Measurements from ENCODE around the gene TMEM138. TPM values are rescaled to one million over a fixed set of nuclear protein-coding genes. Genes with fewer than 3 reads are reported as not detected.

TMEM138 gene
- total RNA-seq, 1 donor from 2014 or later: 38.4 TPM

DNA sequence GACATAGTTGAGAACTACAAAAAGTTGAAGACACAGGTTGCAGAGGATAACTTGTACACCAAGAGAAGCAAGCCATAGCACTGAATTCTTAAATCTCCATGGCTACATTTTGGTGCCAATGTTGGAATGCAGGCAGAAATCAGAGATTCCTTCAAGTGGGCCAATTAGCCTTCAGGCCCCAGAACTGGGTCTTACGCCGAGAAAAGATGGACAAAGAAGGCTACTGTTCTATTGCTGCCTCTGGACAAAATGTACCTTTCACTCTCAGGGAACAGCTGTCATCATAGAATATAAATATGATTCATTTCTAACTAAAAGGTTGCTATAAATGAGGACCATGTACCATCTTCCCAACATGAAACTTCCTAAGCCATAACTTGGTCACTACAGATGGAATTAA is 43.9 kb downstream of the TMEM138 start:
- no peak for DNase-seq (ENCODE audit: low spot score)

DNA sequence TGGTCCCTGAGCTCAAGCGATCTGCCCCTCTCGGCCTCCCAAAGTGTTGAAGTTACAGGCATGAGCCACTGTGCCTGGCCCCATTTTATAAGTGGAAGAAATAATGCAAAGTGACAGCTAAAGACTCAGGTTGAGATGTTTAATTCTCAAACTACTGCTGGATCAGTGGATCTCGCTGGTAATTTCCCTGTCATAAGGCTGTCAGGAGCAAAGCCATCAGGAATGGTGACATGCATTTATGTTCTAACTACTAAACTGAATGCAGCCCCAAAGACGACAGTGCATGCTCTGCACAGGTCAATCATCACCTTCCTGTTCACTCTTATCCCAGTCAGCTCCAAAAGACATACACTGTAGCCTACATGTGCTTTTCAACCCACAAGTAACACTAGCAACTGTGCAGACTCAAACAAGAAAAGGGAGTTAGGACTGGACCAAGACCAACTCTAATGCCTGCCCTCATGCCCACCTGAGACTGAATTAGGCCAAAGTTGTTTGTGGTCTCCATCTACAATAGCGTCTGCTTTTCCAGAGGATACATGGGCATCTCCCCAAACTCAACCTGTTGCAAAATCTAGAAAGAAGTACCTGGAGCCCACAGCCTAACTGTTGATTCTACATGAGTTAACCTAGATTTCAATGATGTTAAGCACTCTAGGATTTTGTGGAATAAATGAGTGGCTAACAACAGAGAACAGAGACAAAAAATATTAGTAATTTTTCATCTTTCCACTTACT is 45.0 kb downstream of the TMEM138 start:
- DNase-seq (ENCODE audit: low spot score): no peak

DNA sequence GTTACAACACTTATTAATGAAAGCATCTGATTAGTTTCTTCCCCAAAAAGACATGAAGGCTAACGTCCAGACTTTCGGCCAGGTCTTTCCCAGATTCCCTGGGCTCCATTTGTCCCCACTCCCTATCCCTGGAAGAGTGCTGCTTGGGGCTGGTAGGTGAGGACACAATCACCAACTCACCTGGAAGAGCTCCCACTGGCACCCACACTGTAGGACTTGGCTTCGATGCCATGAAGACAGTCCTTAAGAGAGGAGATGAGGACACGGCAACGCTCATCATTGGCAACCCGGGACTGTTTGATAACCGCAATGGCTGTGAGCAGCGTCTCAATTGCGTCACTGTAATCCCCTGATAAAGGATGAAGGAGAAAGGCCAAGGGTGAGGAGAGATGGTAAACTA is 49.4 kb downstream of the TMEM138 start:
- no peak for DNase-seq (ENCODE audit: low spot score)

DNA sequence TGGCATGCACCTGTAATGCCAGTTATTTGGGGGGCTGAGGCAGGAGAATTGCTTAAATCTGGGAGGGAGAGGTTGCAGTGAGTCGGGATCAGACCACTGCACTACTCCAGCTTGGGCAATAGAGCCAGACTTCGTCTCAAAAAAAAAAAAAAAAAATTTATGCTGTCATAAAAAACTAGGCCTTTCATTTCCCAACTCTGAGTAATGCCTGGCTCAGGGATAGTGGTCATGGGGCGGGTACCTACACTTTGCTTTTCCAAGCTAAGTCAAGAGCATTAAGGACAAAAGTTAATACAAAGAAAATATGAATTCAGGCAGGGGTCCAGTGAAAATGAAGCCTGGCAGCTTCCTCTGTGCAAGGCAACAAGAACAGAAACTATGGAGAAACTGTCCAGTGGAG is 51.3 kb downstream of the TMEM138 start:
- DNase-seq (ENCODE audit: low spot score): no peak

DNA sequence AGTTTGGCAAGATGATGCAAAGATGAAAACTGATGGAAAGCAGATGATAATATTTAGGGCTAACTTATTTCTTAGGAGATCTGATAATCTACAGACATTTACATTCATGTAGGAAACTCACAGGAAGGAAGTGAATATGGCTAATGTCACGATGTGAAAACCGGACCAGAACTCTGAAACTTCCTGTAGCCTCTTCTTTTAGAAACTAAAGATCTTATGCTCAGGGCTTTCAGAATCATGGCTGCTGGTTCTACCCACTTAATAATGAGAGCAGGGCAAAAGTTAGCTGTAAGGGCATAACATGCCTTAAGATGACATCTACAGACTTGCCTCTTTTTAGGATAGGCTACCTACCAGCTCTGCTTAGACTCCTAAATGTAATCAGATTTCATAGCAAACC is 52.4 kb downstream of the TMEM138 start:
- DNase-seq (ENCODE audit: low spot score): no peak

DNA sequence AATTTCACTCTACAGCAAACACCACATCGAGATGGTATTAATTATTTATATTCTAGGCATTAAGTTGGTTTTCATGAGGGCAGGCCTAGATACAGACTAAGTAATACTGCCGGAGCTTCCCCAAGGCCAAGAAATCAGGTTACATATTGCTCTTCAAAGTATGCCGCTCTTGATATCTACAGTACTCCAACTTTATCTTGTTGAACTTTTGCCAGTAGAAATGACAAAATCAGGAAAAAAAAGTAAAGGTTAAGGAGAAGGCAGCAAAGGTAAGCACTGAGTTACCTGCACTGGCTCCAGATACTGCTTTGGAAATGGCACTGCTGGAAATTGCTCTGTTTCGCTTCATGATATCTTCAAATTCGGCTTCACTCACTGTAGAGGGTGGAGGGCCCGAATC is 53.2 kb downstream of the TMEM138 start:
- no peak for DNase-seq (ENCODE audit: low spot score)

DNA sequence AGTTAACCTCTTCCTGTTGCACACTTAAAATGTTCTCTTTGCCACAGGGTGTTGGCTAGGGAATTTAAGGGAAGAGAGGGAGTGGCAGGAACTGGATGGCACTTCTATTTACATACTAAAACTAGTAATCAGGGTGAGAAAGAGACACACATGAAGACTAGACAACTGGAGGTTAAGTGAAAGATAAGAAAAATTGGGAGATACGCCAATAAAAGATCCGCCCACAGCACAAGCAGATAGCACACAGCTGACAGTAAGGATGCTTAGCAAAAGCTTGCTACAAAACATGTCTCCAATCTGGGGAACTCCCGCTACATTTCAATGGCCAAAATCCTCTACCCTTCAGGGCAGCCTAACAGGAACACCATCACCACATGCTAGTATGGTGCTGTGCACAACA is 54.8 kb downstream of the TMEM138 start:
- DNase-seq (ENCODE audit: low spot score): no peak

DNA sequence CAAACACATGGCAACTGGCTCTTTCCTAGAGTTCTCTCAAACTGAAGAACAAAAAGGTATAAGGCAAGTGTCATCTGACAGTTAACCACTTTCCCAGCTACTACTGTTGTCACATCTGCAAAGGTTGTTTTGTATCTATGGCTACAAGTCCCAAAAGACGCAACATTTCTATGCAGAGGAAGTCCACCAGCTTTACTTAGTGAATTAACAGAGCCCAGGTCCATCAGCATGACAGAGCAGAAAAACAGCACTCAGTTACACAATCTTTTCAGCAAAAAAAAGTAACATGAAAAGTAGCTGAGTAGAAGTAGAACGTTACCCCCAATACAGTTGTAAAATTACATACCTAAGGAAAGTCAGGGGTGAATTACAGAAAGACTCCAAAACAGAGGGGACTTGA is 55.5 kb downstream of the TMEM138 start:
- no peak for DNase-seq (ENCODE audit: low spot score)

DNA sequence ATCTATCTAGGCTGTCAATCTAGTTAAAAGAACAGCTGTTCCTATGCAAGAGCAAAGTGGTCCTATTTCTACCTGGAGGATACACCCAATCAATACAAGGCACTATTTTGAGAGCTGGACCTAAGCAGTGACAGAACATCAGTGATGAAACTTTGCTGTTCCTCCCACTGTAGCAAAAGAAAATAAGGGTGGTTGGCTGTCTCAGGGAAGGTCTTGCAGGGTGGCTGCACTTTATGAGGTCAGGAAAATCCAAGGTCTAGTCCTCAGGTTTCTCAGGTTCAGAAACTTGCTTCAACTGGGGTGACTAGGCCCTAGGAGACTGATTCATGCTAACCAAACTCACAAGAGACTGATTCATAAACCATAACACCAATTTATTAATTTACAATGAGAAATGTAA is 56.0 kb downstream of the TMEM138 start:
- DNase-seq (ENCODE audit: low spot score): no peak

Other genes starting within 250 kb of the TMEM138 start
- 34.5 TPM for gene VPS37C, start 200.9 kb upstream of the TMEM138 start, total RNA-seq
- 0.26 TPM for gene PGA3, start 158.9 kb upstream of the TMEM138 start, total RNA-seq
- not detected for gene PGA4, start 140.0 kb upstream of the TMEM138 start, total RNA-seq
- gene PGA5, start 121.2 kb upstream of the TMEM138 start, total RNA-seq: not detected
- gene VWCE, start 67.1 kb upstream of the TMEM138 start, total RNA-seq: 0.81 TPM
- 160 TPM for gene DDB1, start 29.3 kb upstream of the TMEM138 start, total RNA-seq
- gene TKFC, start 29.1 kb upstream of the TMEM138 start, total RNA-seq: 67.8 TPM
- gene CYB561A3, start 492 bp upstream of the TMEM138 start, total RNA-seq: 44.8 TPM
- gene TMEM216, start 30.2 kb downstream of the TMEM138 start, total RNA-seq: 10.0 TPM
- gene CPSF7, start 67.6 kb downstream of the TMEM138 start, total RNA-seq: 77.1 TPM
- gene SDHAF2, start 67.8 kb downstream of the TMEM138 start, total RNA-seq: 39.8 TPM
- 0.46 TPM for gene LRRC10B, start 146.4 kb downstream of the TMEM138 start, total RNA-seq
- gene SYT7, start 218.7 kb downstream of the TMEM138 start, total RNA-seq: 1.5 TPM